Mesothelial cell of epicardium (in vitro differentiated cells): ENCODE results near the gene CNIH1. TPM values are rescaled to one million over a fixed set of nuclear protein-coding genes. Genes with fewer than 3 reads are reported as not detected.

Experiments used
- DNase-seq, 2 experiments: peaks; one replicate each; pipeline ENCODE4 v3.0.0; 2021; ENCODE audit warnings: low spot score in 2 of 2; ENCODE audit not compliant: unreplicated experiment in 2 of 2
- H3K27ac Mint-ChIP-seq: 2 replicates; pipeline ENCODE4 v1.8.0; 2021; ENCODE audit warnings: mixed read lengths
- H3K27me3 Mint-ChIP-seq: 2 replicates; pipeline ENCODE4 v1.8.0; 2021; ENCODE audit warnings: low read depth, mixed read lengths
- H3K36me3 Mint-ChIP-seq: 2 replicates; pipeline ENCODE4 v1.8.0; 2021; ENCODE audit warnings: mixed read lengths
- H3K4me1 Mint-ChIP-seq: 2 replicates; pipeline ENCODE4 v1.8.0; 2021; ENCODE audit warnings: mixed read lengths
- H3K4me3 Mint-ChIP-seq: 2 replicates; pipeline ENCODE4 v1.8.0; 2021; ENCODE audit warnings: mild to moderate bottlenecking, moderate library complexity, mixed read lengths
- H3K9me3 Mint-ChIP-seq: 2 replicates; pipeline ENCODE4 v1.8.0; 2021; ENCODE audit warnings: mixed read lengths
- CTCF ChIP-seq: fragments of 200-600 bp; sonication (generic); IDR thresholded peaks from one replicate; pipeline ENCODE4 v1.5.0; 2021; ENCODE audit warnings: antibody characterized with exemption; ENCODE audit not compliant: unreplicated experiment
- total RNA-seq: library from RNA; stranded (reverse); gene quantifications from 3 replicates; pipeline ENCODE4 v1.2.1, GENCODE V29; 2021

The CNIH1 gene
- total RNA-seq, 1 donor from 2014 or later = 97.6 TPM

DNA sequence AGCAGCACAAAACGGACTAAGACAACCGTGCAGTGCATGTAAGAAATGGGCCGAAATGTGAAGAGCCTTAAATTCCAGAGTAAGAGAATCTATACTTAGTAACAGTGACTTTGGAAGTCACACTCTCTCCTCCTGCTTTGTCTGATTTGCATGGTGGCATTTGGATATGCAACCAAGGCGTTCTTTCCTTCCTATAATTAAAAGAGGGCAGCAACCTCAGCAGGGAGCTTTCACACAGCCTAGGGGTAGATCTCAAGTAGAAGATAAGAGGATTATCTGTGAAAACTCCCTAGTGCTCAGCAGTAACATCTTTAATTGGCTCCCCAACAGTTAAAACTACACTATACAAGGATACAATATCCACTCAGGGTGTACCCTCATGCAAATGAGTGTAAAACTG is 31.1 kb upstream of the CNIH1 start:
- Mint-ChIP-seq H3K27me3 (no peaks in the 10 kb centered on the region), H3K4me3 (no peak overlapping the region), H3K36me3 (peaks cover 14% of the 10 kb centered on the region), H3K27ac (peak overlapping the region; percentile 25), H3K4me1 (peaks cover 29% of the 10 kb centered on the region), H3K9me3 (peaks cover 6% of the 10 kb centered on the region)
- TF ChIP-seq CTCF = no peak
- no peak for DNase-seq

GRCh38 chr14:54471641-54472040 is 30.5 kb upstream of the CNIH1 start:
- H3K9me3 Mint-ChIP-seq = peaks cover 12% of the 10 kb centered on the region
- H3K4me1 Mint-ChIP-seq = peaks cover 29% of the 10 kb centered on the region
- no peak overlapping the region for H3K27ac Mint-ChIP-seq
- no peak overlapping the region for H3K4me3 Mint-ChIP-seq
- TF ChIP-seq CTCF = no peak
- peaks cover 14% of the 10 kb centered on the region for H3K36me3 Mint-ChIP-seq
- no peak for DNase-seq
- no peaks in the 10 kb centered on the region for H3K27me3 Mint-ChIP-seq

DNA sequence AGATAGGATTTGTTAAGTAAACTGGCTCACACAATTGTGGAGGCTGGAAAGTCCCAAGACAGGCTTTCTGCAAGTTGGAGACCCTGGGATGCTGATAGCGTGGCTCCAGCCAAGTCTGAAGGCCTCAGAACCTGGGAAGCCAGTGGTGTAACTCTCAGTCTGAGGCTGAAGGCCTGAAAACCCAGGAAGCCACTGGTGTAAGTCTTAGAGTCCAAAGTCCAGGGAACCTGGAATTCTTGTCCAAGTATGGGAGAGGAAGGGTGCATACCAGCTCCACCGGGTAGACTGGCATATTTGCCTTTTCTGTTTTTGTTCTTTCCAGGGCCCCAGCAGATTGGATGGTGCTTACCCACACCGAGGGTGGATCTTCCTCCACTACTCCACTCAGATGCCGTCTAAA is 29.5 kb upstream of the CNIH1 start:
- Mint-ChIP-seq H3K27ac (no peak overlapping the region), H3K36me3 (peaks cover 11% of the 10 kb centered on the region), H3K27me3 (no peaks in the 10 kb centered on the region), H3K9me3 (peaks cover 12% of the 10 kb centered on the region), H3K4me1 (peaks cover 21% of the 10 kb centered on the region), H3K4me3 (no peak overlapping the region)
- TF ChIP-seq CTCF = no peak
- no peak for DNase-seq

DNA sequence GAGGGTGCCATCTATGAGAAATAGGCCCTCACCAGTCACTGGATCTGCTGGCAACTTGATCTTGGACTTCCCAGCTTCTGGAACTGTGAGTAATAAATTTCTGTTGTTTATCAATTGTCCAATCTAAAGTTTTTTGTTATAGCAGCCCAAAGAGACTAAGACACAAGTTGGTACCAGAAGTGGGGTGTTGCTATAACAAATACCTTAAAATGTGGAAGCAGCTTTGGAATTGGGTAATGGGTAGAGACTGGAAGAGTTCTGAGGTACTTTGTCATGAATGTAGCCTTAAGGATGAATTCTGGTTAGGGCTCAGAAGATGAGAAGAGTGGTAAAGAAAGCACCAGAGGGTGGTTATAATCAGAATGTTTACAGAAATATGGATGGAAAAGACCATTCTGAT is 26.1 kb upstream of the CNIH1 start:
- TF ChIP-seq CTCF = no peak
- no peak overlapping the region for H3K27ac Mint-ChIP-seq
- peaks cover 9% of the 10 kb centered on the region for H3K36me3 Mint-ChIP-seq
- no peak for DNase-seq
- H3K9me3 Mint-ChIP-seq = peaks cover 12% of the 10 kb centered on the region
- no peak overlapping the region for H3K4me3 Mint-ChIP-seq
- peaks cover 5% of the 10 kb centered on the region for H3K4me1 Mint-ChIP-seq
- no peaks in the 10 kb centered on the region for H3K27me3 Mint-ChIP-seq

DNA sequence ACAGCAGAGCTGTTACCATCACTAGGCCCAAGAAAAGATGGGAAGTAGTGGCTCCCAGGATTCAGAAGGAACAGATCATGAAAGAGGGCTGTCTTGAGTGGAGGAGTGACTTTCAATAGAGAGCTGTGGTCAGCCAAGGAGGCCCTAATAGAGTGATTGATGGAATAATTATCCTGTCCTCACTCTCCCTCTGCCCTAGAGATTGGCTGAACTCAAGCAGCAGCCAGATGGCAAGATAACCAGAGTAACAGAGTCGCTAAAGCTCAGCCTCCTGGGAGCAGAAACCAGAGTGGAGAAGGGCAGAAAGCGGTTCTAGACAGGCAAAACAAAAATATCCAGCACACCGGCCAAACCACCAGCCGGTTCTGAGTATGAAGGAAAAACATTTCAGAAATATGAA is 24.5 kb upstream of the CNIH1 start:
- no peak overlapping the region for H3K27ac Mint-ChIP-seq
- H3K4me3 Mint-ChIP-seq = no peak overlapping the region
- peaks cover 2% of the 10 kb centered on the region for H3K4me1 Mint-ChIP-seq
- H3K27me3 Mint-ChIP-seq = no peaks in the 10 kb centered on the region
- H3K9me3 Mint-ChIP-seq = peaks cover 12% of the 10 kb centered on the region
- no peak for TF ChIP-seq CTCF
- DNase-seq = no peak
- peaks cover 7% of the 10 kb centered on the region for H3K36me3 Mint-ChIP-seq

DNA sequence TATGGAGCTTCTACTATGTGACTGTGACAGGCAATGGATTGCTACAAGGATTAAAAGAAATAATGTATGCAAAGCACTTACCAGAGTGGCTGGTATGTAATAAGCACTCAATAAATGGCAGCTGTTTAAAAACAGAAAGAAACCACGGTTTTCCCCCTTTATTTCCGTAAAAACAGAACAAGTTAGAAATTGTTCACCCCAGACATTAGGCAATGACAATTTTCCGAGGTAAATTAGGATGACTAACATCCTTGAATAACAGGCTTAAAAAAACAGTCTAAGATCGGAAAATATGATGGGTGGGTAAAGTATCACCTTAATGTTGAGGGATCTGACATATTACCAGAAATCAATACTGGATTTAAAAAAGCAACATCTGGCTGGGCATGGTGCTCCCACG is 20.9 kb upstream of the CNIH1 start:
- Mint-ChIP-seq H3K9me3 (peaks cover 15% of the 10 kb centered on the region), H3K4me1 (peaks cover 2% of the 10 kb centered on the region), H3K27ac (no peak overlapping the region), H3K36me3 (peaks cover 1% of the 10 kb centered on the region), H3K4me3 (no peak overlapping the region), H3K27me3 (no peaks in the 10 kb centered on the region)
- no peak for TF ChIP-seq CTCF
- no peak for DNase-seq
